NCI-H2171 (cell line): ENCODE measurements around the gene SCN2A.

Experiments
- DNase-seq: peaks from one replicate; lab custom pipeline; 2025; lab: John Stamatoyannopoulos, UW

Gene SCN2A

GRCh38 chr2:165420231-165420630 lies 181.0 kb downstream of the SCN2A start:
- DNase-seq, result no peak

GRCh38 chr2:165423081-165423480 lies 183.9 kb downstream of the SCN2A start:
- DNase-seq, result no peak

GRCh38 chr2:165425556-165425955 lies 186.3 kb downstream of the SCN2A start:
- no peak for DNase-seq

GRCh38 chr2:165427686-165428085 lies 188.5 kb downstream of the SCN2A start:
- DNase-seq, result no peak

- no peak for DNase-seq
Observed at GRCh38 chr2:165428926-165429325, 189.7 kb downstream of the SCN2A start.

- DNase-seq, result no peak
Observed at GRCh38 chr2:165431014-165431413, 191.8 kb downstream of the SCN2A start.

GRCh38 chr2:165432234-165432966 lies 193.2 kb downstream of the SCN2A start:
- DNase-seq, result no peak

- DNase-seq, result no peak
Observed at GRCh38 chr2:165434865-165435496, 195.8 kb downstream of the SCN2A start.

- DNase-seq, result no peak
Observed at GRCh38 chr2:165435611-165436010, 196.4 kb downstream of the SCN2A start.

- DNase-seq, result no peak
Observed at GRCh38 chr2:165436559-165436958, 197.3 kb downstream of the SCN2A start.

GRCh38 chr2:165440367-165440766 lies 201.2 kb downstream of the SCN2A start:
- no peak for DNase-seq
